ES-I3 (cell line): ENCODE results near the gene NINL.

Experiments
- H3K36me3 ChIP-seq: 2 replicates; pipeline ENCODE4 v1.6.1; 2013; ENCODE audit warnings: mild to moderate bottlenecking, low read length, control low read depth, moderate library complexity; ENCODE audit not compliant: insufficient read depth
- H3K4me1 ChIP-seq: 2 replicates; pipeline ENCODE4 v1.6.1; 2013; ENCODE audit warnings: mild to moderate bottlenecking, control low read depth, low read length; ENCODE audit not compliant: insufficient read depth
- H3K9ac ChIP-seq: 2 replicates; pipeline ENCODE4 v1.6.1; 2013; ENCODE audit warnings: low read depth, mild to moderate bottlenecking, low read length, moderate library complexity
- H3K9me3 ChIP-seq: 2 replicates; pipeline ENCODE4 v1.6.1; 2013; ENCODE audit warnings: mild to moderate bottlenecking, low read length, moderate library complexity; ENCODE audit not compliant: control insufficient read depth, insufficient read depth

NINL gene

GRCh38 chr20:25500880-25501351 is 84.4 kb downstream of the NINL start:
- Histone ChIP-seq H3K9me3 (no peaks in the 10 kb centered on the region), H3K36me3 (peaks cover 11% of the 10 kb centered on the region)

GRCh38 chr20:25499855-25500434 is 85.4 kb downstream of the NINL start:
- Histone ChIP-seq H3K9ac (no peak overlapping the region), H3K4me1 (no peaks in the 10 kb centered on the region), H3K9me3 (no peaks in the 10 kb centered on the region), H3K36me3 (peaks cover 6% of the 10 kb centered on the region)

More at GRCh38 chr20:25500880-25501351, 84.4 kb downstream of the NINL start:
- Histone ChIP-seq H3K4me1 (no peaks in the 10 kb centered on the region), H3K9ac (no peak overlapping the region)

- Histone ChIP-seq H3K9ac (no peak overlapping the region), H3K36me3 (peaks cover 6% of the 10 kb centered on the region), H3K9me3 (no peaks in the 10 kb centered on the region), H3K4me1 (no peaks in the 10 kb centered on the region)
These were observed 86.3 kb downstream of the NINL start for GRCh38 chr20:25499031-25499430.

- no peak overlapping the region for H3K9ac ChIP-seq
- H3K36me3 ChIP-seq = no peaks in the 10 kb centered on the region; the same call in 1 of the 2 replicates
- no peaks in the 10 kb centered on the region for H3K9me3 ChIP-seq
- no peaks in the 10 kb centered on the region for H3K4me1 ChIP-seq
These were observed 87.1 kb downstream of the NINL start for GRCh38 chr20:25498280-25498606.

- no peaks in the 10 kb centered on the region; the same call in 1 of the 2 replicates for H3K36me3 ChIP-seq
- H3K4me1 ChIP-seq = no peaks in the 10 kb centered on the region
These were observed 87.6 kb downstream of the NINL start for GRCh38 chr20:25497586-25498279.

GRCh38 chr20:25496968-25497401 is 88.3 kb downstream of the NINL start:
- H3K9ac ChIP-seq = no peak overlapping the region

More at GRCh38 chr20:25497586-25498279, 87.6 kb downstream of the NINL start:
- Histone ChIP-seq H3K9me3 (no peaks in the 10 kb centered on the region), H3K9ac (no peak overlapping the region)

GRCh38 chr20:25496165-25496967 is 89.0 kb downstream of the NINL start:
- Histone ChIP-seq H3K4me1 (no peaks in the 10 kb centered on the region), H3K9ac (no peak overlapping the region), H3K9me3 (no peaks in the 10 kb centered on the region), H3K36me3 (no peaks in the 10 kb centered on the region; the same call in 1 of the 2 replicates)

More at GRCh38 chr20:25496968-25497401, 88.3 kb downstream of the NINL start:
- no peaks in the 10 kb centered on the region; the same call in 1 of the 2 replicates for H3K36me3 ChIP-seq
- H3K4me1 ChIP-seq = no peaks in the 10 kb centered on the region
- H3K9me3 ChIP-seq = no peaks in the 10 kb centered on the region

GRCh38 chr20:25495189-25495824 is 90.0 kb downstream of the NINL start:
- H3K36me3 ChIP-seq = no peaks in the 10 kb centered on the region; the same call in 1 of the 2 replicates
- no peak overlapping the region for H3K9ac ChIP-seq
- H3K4me1 ChIP-seq = no peaks in the 10 kb centered on the region
- H3K9me3 ChIP-seq = no peaks in the 10 kb centered on the region

- Histone ChIP-seq H3K36me3 (no peaks in the 10 kb centered on the region; the same call in 1 of the 2 replicates), H3K4me1 (peaks cover 5% of the 10 kb centered on the region; the same call in 1 of the 2 replicates)
These were observed 90.7 kb downstream of the NINL start for GRCh38 chr20:25494506-25495188.

GRCh38 chr20:25493748-25494505 is 91.4 kb downstream of the NINL start:
- Histone ChIP-seq H3K9ac (no peak overlapping the region), H3K4me1 (peaks cover 5% of the 10 kb centered on the region; the same call in 1 of the 2 replicates), H3K9me3 (no peaks in the 10 kb centered on the region), H3K36me3 (peaks cover 1% of the 10 kb centered on the region)

More at GRCh38 chr20:25494506-25495188, 90.7 kb downstream of the NINL start:
- Histone ChIP-seq H3K9ac (no peak overlapping the region), H3K9me3 (no peaks in the 10 kb centered on the region)

- Histone ChIP-seq H3K9ac (no peak overlapping the region), H3K9me3 (no peaks in the 10 kb centered on the region), H3K36me3 (peaks cover 4% of the 10 kb centered on the region), H3K4me1 (peaks cover 5% of the 10 kb centered on the region; the same call in 1 of the 2 replicates)
These were observed 92.2 kb downstream of the NINL start for GRCh38 chr20:25493137-25493536.

- Histone ChIP-seq H3K4me1 (peaks cover 5% of the 10 kb centered on the region; the same call in 1 of the 2 replicates), H3K9ac (no peak overlapping the region), H3K9me3 (no peaks in the 10 kb centered on the region), H3K36me3 (peaks cover 4% of the 10 kb centered on the region)
These were observed 93.8 kb downstream of the NINL start for GRCh38 chr20:25491446-25492038.
